RWPE2 (cell line): ENCODE measurements around the gene NTRK1.

Experiments
- ATAC-seq: fragments of 200-7000 bp; cut with Tn5 transposase; 3 replicates; pipeline ENCODE4 v1.9.1; 2021; ENCODE audit warnings: low read depth
- DNase-seq: peaks from one replicate; pipeline ENCODE4 v3.0.0-alpha.2; 2020; ENCODE audit warnings: low spot score
- H3K27ac ChIP-seq: fragments of 450-650 bp; 2 replicates; pipeline ENCODE4 v1.5.1; 2017; ENCODE audit warnings: mild to moderate bottlenecking; ENCODE audit not compliant: poor library complexity, severe bottlenecking
- H3K27me3 ChIP-seq: fragments of 250-450 bp; sonication (Bioruptor Pico); 2 replicates; pipeline ENCODE4 v1.5.1; 2021; ENCODE audit warnings: mild to moderate bottlenecking, moderate library complexity; ENCODE audit not compliant: insufficient read depth, poor library complexity, severe bottlenecking
- H3K36me3 ChIP-seq: fragments of 250-450 bp; sonication (Bioruptor Pico); 2 replicates; pipeline ENCODE4 v1.5.1; 2020; ENCODE audit warnings: low read depth, mild to moderate bottlenecking, moderate library complexity
- H3K4me1 ChIP-seq: fragments of 250-450 bp; sonication (Bioruptor Pico); 2 replicates; pipeline ENCODE4 v1.5.1; 2021; ENCODE audit warnings: mild to moderate bottlenecking, moderate library complexity; ENCODE audit not compliant: insufficient read depth, poor library complexity, severe bottlenecking
- H3K4me3 ChIP-seq: fragments of 250-450 bp; sonication (Bioruptor Pico); 2 replicates; pipeline ENCODE4 v1.5.1; 2021; ENCODE audit warnings: mild to moderate bottlenecking, moderate library complexity; ENCODE audit not compliant: severe bottlenecking
- H3K9me3 ChIP-seq: fragments of 250-450 bp; sonication (Bioruptor Pico); 2 replicates; pipeline ENCODE4 v1.5.1; 2021; ENCODE audit warnings: mild to moderate bottlenecking, moderate library complexity; ENCODE audit not compliant: severe bottlenecking
- TF ChIP-seq, protein P1 (sequence below): fragments of 450-650 bp; IDR thresholded peaks from one replicate; pipeline ENCODE4 v1.5.1; 2017; ENCODE audit warnings: mild to moderate bottlenecking, moderate library complexity; ENCODE audit not compliant: poor library complexity, severe bottlenecking

Gene NTRK1

DNA sequence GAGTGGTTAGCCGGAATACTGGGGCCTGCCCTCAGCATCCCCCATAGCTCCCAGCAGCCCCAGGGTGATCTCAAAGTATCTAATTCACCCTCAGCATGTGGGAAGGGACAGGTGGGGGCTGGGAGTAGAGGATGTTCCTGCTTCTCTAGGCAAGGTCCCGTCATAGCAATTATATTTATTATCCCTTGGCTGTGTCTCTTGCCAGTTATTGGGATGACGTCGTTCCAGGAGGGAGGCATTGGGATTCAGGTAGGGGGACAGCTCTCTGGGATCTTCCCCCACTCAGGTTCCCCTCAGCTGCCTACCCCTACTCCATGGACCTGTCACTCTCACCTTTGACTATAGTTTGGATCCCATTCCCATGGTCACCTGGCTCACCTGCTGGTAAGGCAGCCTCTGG, 21.0 kb downstream of the NTRK1 start:
- TF ChIP-seq, protein P1, sequence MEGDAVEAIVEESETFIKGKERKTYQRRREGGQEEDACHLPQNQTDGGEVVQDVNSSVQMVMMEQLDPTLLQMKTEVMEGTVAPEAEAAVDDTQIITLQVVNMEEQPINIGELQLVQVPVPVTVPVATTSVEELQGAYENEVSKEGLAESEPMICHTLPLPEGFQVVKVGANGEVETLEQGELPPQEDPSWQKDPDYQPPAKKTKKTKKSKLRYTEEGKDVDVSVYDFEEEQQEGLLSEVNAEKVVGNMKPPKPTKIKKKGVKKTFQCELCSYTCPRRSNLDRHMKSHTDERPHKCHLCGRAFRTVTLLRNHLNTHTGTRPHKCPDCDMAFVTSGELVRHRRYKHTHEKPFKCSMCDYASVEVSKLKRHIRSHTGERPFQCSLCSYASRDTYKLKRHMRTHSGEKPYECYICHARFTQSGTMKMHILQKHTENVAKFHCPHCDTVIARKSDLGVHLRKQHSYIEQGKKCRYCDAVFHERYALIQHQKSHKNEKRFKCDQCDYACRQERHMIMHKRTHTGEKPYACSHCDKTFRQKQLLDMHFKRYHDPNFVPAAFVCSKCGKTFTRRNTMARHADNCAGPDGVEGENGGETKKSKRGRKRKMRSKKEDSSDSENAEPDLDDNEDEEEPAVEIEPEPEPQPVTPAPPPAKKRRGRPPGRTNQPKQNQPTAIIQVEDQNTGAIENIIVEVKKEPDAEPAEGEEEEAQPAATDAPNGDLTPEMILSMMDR = no peak
- ATAC-seq (no peak), DNase-seq (no peak)
- no peaks in the 10 kb centered on the region for H3K27me3 ChIP-seq
- no peaks in the 10 kb centered on the region for H3K4me1 ChIP-seq
- no peaks in the 10 kb centered on the region for H3K9me3 ChIP-seq
- no peak overlapping the region for H3K4me3 ChIP-seq
- no peak overlapping the region for H3K27ac ChIP-seq
- no peaks in the 10 kb centered on the region for H3K36me3 ChIP-seq

DNA sequence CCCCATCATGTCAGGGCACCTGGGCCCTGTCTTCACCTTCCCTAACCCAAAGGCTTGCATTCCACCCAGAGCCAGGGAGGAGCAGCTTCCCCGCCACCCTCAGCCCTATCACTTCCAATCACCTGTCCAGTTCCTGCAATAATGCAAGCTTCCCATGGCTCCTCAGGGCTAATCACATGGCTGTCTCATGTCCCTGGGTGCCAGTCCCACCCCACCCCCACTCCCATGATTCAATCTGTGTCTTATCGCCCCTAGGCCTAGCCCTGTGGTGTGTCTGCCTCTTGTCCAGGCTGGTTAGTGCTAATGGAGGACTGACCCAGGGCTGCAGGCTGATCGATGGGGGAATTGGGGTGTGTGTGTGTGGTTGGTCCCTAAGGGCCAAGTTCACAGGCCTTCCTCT, 21.9 kb downstream of the NTRK1 start:
- DNase-seq = no peak
- H3K36me3 ChIP-seq = no peaks in the 10 kb centered on the region
- no peaks in the 10 kb centered on the region for H3K4me1 ChIP-seq
- H3K27ac ChIP-seq = no peak overlapping the region
- no peaks in the 10 kb centered on the region for H3K27me3 ChIP-seq
- TF ChIP-seq, protein P1 = no peak
- H3K4me3 ChIP-seq = no peak overlapping the region
- H3K9me3 ChIP-seq = no peaks in the 10 kb centered on the region
- ATAC-seq = no peak

DNA sequence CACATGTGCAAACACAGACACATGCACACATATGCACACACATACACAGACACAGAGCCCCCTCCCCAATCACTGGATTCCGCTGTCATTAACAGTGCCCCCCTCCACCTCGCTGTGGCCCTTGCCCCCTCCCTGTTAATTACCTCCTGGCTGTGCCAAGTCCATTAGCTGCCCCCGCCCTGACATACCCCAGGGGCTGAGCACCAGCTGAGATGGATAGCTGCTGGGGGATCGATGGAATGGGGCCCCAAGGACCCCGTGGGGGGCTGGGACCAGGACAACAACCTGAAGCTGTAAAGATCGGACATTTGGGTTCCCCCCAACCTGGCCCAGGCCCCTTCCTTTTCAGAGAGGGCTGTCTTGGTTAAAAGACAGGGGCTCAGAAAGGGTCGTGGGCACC, 23.3 kb downstream of the NTRK1 start:
- no peak overlapping the region for H3K4me3 ChIP-seq
- no peaks in the 10 kb centered on the region for H3K9me3 ChIP-seq
- no peak for DNase-seq
- no peaks in the 10 kb centered on the region for H3K36me3 ChIP-seq
- no peaks in the 10 kb centered on the region for H3K4me1 ChIP-seq
- no peak overlapping the region for H3K27ac ChIP-seq
- TF ChIP-seq, protein P1 = no peak
- ATAC-seq = no peak
- H3K27me3 ChIP-seq = no peaks in the 10 kb centered on the region

DNA sequence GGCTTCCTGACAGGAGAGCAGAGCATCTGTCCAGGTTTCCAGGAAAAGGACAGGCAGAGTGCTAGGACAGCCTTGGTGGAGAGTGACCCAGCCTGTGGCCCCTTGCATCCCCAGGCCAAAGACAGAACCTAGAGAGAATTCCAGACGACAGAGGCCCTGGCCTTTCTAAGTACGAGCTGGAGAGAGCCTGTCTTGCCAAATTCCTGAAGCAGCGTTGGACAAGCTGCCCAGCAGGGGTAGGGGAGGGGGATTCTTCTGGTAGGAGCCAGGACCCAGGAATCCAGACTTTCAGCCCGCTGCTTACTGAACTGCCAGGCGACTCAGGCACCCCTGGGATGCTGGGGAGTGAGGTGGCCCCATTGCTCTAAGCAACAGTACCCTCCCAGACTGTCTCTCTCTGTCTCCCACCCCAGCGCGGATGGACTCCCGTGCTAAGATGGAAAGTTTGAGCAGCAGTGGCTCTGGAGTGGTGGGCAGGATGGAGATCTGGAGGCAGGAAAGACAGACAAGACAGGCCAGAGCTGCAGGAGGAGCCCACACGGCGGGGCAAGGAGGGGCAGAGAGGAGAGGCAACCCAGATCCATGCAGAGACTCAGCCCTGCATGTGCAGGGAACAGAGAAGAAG, 24.0 kb downstream of the NTRK1 start:
- Histone ChIP-seq H3K27me3 (no peaks in the 10 kb centered on the region), H3K9me3 (no peaks in the 10 kb centered on the region), H3K36me3 (no peaks in the 10 kb centered on the region), H3K27ac (no peak overlapping the region), H3K4me3 (no peak overlapping the region), H3K4me1 (no peaks in the 10 kb centered on the region)
- no peak for ATAC-seq
- TF ChIP-seq, protein P1 = no peak
- DNase-seq = no peak

DNA sequence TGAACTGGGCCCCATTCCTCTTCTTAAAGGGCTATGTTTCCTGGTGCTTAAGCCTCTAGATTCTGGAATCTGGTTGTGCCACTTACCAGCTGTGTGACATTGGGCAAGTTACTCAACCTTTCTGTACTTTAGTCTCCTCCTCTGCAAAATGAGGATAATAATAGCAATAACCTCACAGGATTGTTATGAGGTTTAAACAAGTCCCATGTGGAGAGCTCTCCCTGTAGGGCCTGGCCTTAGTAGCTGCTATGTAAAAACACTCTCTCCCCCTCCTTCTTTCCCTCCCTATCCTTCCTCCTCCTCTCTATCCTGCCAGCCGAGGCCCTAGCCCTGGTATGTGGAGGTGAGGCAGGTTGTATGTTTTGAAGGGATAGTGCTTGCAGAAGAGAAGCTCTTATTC, 24.6 kb downstream of the NTRK1 start:
- no peaks in the 10 kb centered on the region for H3K9me3 ChIP-seq
- ATAC-seq = no peak
- H3K36me3 ChIP-seq = no peaks in the 10 kb centered on the region
- no peaks in the 10 kb centered on the region for H3K4me1 ChIP-seq
- H3K27me3 ChIP-seq = no peaks in the 10 kb centered on the region
- H3K27ac ChIP-seq = no peak overlapping the region
- TF ChIP-seq, protein P1 = no peak
- no peak overlapping the region for H3K4me3 ChIP-seq
- no peak for DNase-seq
